ENCODE results near the gene SOX2. TPM values are rescaled to one million over a fixed set of nuclear protein-coding genes. Genes with fewer than 3 reads are reported as not detected.

Gene SOX2
- polyA plus RNA-seq, 4 donors: 0.22 to 0.64 (median 0.47) TPM

DNA sequence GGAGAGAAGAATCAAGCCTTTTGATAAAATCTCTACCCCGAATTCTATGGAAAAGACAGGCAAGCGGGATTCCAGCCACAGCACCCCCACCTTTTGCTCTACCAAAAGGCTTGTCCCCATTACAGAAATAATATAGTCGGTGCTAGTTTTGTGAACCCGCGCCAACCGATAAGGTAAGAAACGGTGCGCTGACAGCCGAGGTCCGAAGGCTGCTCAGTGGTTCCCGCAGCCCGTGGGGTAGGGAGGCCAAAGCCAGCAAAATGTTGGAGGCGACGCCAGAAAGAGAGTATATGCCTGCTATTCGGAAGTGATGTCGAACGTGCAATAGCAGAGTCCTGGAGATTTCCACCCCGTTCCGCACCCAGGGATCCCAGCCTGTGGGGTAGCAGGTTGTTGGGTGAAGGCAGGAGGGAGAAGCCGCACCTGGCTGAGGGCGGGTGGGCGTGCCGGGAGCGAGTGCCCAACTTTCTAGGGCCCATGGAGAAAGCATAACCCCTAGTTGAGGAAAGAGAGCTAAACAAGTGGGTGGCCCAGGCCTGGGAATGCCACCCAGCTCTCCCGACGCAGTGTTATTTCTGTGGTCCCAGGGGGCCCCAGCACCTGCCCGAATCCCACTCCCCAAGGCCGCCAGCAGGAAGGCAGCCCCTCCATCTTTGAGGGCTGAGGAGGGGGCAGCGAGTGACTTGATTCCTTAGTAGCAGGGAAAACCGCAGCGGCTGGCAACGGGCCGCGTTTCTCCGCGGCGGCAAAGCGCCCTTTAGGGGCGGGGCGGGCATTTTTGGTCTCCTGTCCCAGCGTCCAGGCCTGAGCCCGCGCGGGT, 7.9 kb upstream of the SOX2 start:
- no peak for DNase-seq (ENCODE audit: low read depth in 4 of 4, low spot score in 3 of 4)

DNA sequence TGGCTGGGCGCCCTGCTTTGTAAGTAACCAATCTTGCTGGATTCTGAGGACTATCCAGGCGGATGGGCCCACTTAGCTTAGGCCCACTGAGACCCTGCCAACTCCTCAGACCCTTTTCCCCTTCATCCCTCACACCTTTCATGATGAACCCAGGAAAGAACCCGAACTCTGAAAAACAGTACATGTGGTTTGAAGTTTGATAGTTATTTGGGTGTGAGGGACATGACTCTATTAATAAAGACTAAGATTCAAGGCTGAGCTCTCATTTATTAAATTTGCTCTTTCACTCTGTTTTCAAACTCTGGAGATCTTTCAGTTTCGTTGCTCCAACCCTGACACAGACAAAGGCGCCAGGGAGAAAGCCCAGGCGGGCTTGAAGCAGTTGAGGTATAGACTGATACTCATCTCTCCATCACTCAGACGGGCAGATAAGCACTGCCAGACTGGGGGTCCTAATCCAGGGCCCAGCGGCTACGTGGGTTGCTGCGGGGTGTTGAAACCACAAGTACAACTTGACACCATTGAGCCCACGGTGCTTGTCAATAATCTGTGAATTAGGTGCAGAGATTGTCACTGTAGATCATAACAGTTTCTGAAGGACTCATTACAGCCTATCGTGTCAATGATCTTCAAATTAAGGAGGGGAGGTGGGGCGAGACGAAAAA, 7.2 kb upstream of the SOX2 start:
- no peak for DNase-seq (ENCODE audit: low read depth in 4 of 4, low spot score in 3 of 4)

DNA sequence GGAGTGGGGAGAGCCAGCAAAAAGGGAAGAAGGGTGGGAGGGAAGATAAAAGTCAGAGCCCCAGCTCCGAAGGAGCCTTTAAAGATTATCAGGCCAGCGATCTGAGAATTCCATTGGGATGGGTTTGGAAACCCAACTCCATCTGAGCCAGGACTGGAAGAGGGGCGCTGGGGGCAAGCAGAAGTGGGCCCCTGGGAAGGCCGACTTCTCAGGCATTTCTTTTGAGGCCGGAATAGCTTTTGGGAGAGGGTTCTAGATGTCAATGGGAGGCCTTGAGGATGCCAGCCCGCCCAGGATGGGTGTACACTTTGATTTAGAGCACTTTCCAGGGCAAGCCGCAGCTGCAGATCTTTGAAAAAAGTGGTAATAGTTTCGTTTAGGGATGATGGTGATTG, 6.6 kb upstream of the SOX2 start:
- DNase-seq (ENCODE audit: low read depth in 4 of 4, low spot score in 3 of 4): no peak

DNA sequence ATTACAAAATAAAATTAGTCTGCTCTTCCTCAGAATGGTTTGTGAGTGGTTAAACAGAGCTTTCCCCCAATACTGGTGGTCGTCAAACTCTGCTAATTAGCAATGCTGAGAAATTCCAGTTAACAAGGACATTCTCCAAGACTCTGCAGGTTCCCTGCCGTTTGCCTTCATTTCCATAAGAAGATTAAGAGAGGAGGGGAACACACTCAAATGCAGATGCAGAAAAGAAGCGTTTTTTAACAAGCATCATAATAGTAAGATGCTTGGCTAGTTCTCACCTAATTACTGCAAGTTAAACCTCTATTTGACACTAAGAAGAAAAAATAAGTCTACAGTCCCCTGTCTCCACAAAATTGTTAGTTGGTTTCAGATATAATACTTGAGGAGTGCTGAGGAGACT, 3.7 kb upstream of the SOX2 start:
- DNase-seq (ENCODE audit: low read depth in 4 of 4, low spot score in 3 of 4): no peak

DNA sequence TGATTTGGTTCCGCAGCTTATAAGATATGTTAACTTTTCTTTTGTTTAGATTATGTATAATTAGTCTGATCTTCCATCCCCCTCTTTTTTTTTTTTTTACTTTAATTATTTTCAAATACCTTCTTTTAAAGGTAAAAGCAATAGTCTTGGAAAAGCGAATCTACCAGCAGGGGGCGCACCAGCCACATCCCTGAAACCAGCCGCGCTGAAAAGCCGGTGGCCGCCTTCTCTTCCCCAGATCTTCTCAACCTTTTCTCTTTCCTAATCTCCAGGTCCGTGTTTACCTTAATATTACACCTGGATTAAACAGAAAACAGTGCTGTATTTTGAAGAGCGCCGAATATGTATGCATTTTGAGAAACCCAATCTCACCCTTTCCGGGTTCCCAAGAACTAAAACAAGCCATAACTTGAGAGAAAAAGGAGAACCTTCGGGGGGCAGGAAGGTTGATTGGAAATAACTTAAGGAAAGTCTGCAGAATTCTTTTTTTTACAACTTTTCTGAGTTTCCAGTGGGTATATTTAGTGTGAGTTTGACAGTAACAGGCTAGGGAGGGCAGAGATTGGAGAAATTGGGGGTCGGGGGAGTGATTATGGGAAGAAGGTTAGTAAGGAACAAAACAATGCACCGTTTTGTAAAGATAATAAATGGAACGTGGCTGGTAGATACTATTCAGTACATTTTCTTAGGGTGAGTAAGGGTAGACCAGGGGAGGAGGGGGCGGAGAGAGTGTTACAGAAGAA, 2.0 kb upstream of the SOX2 start:
- no peak for DNase-seq (ENCODE audit: low read depth in 4 of 4, low spot score in 3 of 4)

DNA sequence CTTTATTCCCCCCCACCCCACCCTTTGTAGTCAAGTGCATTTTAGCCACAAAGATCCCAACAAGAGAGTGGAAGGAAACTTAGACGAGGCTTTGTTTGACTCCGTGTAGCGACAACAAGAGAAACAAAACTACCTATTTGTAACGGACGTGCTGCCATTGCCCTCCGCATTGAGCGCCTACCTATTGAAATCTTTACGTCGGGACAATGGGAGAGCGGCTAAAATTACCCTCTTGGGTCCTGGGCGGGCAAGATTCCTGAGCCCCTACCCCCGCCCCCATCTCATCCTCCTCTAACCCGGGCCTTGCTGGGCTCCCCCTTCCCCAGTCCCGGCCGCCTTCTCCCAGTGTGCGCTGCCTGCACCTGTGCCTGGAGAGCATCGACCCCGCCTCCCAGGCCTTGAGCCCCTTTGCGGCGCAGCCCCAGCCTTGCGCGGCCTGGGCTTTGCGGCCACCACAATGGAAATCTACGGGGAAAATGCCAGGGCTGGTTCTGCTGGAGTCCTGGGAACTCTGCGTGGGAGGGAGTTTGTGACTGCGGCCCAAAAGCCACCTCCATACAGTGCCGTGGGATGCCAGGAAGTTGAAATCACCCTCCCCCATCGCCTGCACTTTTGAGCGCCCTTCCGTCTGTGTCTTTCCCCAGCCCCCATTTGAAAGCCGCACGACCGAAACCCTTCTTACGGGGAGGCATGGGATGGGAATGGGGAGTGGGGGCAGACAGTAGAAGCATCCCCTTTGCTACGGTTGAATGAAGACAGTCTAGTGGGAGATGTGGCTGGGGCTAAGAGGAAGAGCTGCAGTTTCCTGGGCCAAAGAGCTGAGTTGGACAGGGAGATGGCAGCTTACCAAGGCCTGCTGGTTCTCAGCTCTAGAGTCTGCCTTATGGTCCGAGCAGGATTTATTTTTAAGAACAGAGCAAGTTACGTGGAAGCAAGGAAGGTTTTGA, 1.1 kb upstream of the SOX2 start:
- no peak for DNase-seq (ENCODE audit: low read depth in 4 of 4, low spot score in 3 of 4)

DNA sequence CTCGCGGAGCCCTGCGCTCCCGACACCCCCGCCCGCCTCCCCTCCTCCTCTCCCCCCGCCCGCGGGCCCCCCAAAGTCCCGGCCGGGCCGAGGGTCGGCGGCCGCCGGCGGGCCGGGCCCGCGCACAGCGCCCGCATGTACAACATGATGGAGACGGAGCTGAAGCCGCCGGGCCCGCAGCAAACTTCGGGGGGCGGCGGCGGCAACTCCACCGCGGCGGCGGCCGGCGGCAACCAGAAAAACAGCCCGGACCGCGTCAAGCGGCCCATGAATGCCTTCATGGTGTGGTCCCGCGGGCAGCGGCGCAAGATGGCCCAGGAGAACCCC, 464 bp downstream of the SOX2 start:
- no peak for DNase-seq (ENCODE audit: low read depth in 4 of 4, low spot score in 3 of 4)

DNA sequence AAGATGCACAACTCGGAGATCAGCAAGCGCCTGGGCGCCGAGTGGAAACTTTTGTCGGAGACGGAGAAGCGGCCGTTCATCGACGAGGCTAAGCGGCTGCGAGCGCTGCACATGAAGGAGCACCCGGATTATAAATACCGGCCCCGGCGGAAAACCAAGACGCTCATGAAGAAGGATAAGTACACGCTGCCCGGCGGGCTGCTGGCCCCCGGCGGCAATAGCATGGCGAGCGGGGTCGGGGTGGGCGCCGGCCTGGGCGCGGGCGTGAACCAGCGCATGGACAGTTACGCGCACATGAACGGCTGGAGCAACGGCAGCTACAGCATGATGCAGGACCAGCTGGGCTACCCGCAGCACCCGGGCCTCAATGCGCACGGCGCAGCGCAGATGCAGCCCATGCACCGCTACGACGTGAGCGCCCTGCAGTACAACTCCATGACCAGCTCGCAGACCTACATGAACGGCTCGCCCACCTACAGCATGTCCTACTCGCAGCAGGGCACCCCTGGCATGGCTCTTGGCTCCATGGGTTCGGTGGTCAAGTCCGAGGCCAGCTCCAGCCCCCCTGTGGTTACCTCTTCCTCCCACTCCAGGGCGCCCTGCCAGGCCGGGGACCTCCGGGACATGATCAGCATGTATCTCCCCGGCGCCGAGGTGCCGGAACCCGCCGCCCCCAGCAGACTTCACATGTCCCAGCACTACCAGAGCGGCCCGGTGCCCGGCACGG, 991 bp downstream of the SOX2 start:
- no peak for DNase-seq (ENCODE audit: low read depth in 4 of 4, low spot score in 3 of 4)

DNA sequence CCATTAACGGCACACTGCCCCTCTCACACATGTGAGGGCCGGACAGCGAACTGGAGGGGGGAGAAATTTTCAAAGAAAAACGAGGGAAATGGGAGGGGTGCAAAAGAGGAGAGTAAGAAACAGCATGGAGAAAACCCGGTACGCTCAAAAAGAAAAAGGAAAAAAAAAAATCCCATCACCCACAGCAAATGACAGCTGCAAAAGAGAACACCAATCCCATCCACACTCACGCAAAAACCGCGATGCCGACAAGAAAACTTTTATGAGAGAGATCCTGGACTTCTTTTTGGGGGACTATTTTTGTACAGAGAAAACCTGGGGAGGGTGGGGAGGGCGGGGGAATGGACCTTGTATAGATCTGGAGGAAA, 1.5 kb downstream of the SOX2 start:
- DNase-seq (ENCODE audit: low read depth in 4 of 4, low spot score in 3 of 4): no peak

DNA sequence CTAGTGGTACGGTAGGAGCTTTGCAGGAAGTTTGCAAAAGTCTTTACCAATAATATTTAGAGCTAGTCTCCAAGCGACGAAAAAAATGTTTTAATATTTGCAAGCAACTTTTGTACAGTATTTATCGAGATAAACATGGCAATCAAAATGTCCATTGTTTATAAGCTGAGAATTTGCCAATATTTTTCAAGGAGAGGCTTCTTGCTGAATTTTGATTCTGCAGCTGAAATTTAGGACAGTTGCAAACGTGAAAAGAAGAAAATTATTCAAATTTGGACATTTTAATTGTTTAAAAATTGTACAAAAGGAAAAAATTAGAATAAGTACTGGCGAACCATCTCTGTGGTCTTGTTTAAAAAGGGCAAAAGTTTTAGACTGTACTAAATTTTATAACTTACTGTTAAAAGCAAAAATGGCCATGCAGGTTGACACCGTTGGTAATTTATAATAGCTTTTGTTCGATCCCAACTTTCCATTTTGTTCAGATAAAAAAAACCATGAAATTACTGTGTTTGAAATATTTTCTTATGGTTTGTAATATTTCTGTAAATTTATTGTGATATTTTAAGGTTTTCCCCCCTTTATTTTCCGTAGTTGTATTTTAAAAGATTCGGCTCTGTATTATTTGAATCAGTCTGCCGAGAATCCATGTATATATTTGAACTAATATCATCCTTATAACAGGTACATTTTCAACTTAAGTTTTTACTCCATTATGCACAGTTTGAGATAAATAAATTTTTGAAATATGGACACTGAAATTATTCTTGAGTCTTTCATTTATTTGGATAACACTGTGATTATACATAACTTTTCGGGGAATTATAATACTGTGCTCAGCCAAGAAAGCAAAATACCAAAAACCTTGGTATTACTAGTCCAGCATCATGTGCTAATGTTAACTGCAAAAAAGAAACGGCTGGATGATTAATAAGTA, 2.2 kb downstream of the SOX2 start:
- no peak for DNase-seq (ENCODE audit: low read depth in 4 of 4, low spot score in 3 of 4)

DNA sequence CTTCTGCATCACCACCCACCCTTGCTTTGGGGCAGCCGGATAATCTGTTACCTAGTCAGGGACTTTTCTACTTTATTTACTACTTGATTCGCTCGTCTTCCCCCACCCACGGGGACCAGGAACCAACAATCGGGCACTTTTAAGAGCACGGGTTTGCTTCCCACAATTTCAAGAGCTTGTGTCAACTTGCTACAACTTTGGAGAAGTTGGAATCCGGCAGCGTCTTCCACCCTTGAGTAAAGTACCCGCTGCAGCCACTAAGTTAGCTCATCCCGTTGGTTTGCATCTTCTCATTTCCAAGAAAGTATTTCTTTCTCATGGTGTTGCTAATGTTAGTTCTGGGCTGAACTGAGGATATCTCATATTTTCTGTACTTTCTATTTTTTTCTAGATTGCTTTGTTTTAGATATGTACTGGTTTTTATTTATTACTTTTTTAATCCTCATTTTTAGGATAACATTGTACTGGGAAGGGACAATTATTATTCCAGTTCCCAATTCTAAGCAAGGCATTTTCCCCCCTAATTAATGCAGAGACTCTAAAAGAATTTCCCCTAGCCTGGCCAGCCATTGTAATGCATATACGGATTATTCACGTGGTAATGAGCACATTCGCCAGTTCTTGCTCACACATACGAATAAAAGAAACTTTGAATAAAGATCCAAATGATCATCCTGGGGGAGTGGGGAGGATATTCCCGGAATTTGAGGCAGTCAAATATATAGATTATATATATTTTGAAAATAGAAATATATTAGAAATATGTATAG, 4.0 kb downstream of the SOX2 start:
- no peak for DNase-seq (ENCODE audit: low read depth in 4 of 4, low spot score in 3 of 4)

DNA sequence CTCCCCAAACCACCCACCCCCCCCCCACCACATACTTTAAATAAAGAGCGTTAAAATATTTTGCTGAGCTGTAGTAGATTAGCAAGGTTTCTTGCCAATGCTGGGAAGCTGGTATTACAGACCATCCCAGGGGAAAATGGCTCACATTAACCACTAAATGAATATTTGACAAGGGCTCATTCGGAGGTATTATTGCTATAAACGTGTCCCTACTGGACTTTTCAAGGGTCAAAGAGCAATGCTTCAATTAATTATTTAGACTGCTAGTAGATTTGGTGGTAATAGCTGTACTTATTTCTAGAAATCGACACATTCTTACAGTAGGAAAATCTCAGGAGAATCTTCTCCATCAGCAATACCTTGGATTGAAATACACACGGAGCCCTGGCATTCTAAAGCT, 5.2 kb downstream of the SOX2 start:
- no peak for DNase-seq (ENCODE audit: low read depth in 4 of 4, low spot score in 3 of 4)

DNA sequence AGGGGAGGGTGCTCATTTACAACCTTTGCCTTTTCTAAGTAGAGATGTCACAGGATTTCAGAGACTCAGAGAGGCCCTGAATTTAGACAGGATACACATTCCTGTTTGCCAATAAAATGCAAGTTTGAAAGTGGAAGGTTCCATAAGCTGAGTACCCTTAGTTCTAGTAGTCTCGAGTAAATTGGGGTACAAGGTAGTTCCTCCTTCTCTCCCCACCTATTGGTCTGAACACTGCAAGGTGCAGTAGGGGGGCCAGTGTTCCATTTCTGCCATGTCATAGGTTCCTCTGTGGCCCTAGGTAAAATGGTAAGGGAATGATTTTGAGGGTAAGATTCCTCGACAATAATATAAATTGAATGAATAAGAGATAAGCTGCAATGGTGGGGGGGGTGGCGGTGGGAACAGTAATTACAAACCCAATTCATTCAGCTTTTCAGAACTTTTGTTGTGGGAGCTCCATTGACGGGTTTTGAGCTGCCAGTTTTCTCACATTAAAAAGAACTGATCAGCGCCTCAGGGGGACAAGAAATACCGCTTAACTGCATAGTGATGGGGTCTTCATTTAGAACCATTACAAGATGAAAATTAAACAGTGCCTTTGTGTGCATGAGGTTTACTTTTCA, 5.9 kb downstream of the SOX2 start:
- no peak for DNase-seq (ENCODE audit: low read depth in 4 of 4, low spot score in 3 of 4)

DNA sequence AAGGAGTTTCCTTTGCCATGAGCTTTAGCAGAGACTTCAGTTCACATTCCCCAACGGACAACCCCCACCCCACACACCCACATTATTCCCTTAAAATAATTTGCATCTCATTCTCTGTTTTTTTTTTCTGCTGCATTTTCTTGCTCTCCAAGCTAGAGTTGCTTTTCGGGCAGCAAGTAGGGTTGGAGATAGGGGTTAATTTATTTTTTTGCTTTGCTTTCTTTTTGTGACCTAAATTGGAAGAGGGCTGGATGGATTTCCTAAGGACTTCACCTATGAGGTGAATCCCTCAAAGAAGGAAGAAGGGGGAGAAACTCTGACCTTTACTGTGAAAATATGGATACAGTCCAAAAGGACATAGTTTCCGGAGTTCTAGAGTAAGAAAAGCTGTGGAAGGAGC, 6.6 kb downstream of the SOX2 start:
- DNase-seq (ENCODE audit: low read depth in 4 of 4, low spot score in 3 of 4): no peak

DNA sequence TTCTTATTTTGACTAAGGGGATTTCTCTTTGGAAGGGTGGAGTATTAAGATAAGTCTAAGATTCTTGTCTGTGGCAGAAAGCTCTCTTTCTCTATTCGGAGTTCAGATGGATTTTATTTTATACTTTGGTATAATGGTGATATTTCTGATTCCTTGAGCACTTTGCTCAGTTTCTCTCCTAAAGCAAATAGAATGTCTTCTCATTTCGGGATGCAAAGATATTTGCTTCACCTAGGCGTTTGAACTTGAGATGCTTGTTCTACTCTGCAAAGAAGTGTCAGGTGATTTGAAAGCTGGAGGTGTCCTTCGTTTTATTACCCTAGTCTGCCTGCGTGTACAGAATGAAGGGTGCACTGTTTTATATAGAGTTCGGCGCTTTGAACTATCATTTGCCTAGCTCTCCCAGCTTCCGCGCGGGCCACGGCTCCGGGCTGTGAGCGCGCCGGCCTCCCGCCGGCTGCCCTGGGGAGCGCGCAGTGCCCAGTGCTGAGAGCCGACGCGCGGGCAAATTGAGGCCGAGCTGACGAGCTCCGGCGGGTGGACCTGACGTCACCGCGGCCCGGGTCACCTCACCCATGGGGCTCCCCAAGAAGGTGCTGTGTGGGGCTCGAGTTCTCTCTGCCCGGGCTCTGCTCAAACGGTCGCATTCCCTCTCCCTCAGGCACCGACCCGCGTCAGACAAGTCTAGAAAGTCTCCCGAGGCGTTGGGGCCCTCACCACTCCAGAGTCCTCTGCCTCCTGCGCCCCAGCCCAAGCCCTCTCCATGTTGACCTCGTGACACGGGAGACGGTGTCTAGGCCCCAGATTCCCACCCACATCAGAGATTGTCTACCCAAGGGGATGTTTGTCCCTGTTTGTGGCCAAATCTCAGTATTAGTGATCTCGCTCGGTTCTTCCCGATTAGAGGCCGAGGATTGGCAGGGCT, 7.5 kb downstream of the SOX2 start:
- no peak for DNase-seq (ENCODE audit: low read depth in 4 of 4, low spot score in 3 of 4)

DNA sequence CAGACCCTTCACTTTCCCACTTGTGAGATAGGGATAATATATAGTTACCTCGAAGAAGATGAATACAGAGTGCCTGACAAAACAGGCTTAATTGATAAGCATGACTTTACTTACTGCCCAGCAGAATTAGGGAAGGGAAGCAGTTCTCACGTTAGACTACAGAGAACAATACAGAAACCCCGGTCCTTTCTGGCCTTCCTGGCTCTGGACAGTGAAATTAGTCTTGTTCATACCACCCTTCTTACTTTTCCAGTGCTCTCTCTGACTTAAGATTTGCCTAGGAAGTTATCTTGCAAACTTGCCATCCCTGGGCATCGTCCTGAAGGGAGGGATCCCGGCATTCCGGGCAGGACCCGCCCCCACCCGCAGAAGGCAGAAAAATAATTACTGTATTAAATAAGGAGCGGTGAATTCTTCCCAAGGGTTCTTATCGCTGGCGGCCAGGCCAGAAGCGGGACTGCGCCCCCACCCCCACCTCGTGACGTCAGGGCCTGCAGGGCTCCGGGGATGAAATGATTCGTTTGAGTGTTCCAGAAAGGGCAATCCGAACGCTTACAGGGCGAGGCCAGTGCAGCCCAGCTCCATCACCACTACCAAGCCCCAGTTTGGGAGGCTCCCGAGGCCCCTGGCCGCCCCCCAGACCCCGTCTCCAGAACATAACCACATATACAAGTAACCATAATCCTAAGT, 8.4 kb downstream of the SOX2 start:
- DNase-seq (ENCODE audit: low read depth in 4 of 4, low spot score in 3 of 4): no peak
